SK-N-SH treated with all-trans-retinoic acid at 6 μM for 48 hours (cell line): Measurements from ENCODE around the gene ADRA1B.
A peak's percentile ranks its signal among the peaks of the same experiment; 100 is the strongest.

Experiments used
- ATAC-seq: fragments of 200-7000 bp; cut with Tn5 transposase; 3 replicates; pipeline ENCODE4 v1.9.1; 2020; ENCODE audit warnings: mild to moderate bottlenecking, moderate library complexity
- ARNTL ChIP-seq: fragments of 450-650 bp; formaldehyde crosslinking; IDR thresholded peaks from 2 replicates; pipeline ENCODE4 v1.5.0; 2020; ENCODE audit warnings: low read depth, mild to moderate bottlenecking, moderate library complexity, borderline replicate concordance
- BACH2 ChIP-seq: fragments of 250-450 bp; sonication (Bioruptor Pico); IDR thresholded peaks from 2 replicates; pipeline ENCODE4 v1.9.0; 2021; ENCODE audit warnings: mild to moderate bottlenecking, borderline replicate concordance
- CREB5 ChIP-seq: fragments of 250-450 bp; sonication (Bioruptor Pico); IDR thresholded peaks from 2 replicates; pipeline ENCODE4 v1.5.1; 2020; ENCODE audit warnings: low read depth, mild to moderate bottlenecking, moderate library complexity
- CSDC2 ChIP-seq: fragments of 250-450 bp; sonication (Bioruptor Pico); IDR thresholded peaks from 2 replicates; pipeline ENCODE4 v1.5.0; 2020; ENCODE audit warnings: mild to moderate bottlenecking, moderate library complexity
- ESRRG ChIP-seq: fragments of 250-450 bp; sonication (Bioruptor Pico); IDR thresholded peaks from 2 replicates; pipeline ENCODE4 v1.6.1; 2021; ENCODE audit warnings: mild to moderate bottlenecking
- GLIS3 ChIP-seq: fragments of 250-450 bp; sonication (Bioruptor Pico); IDR thresholded peaks from 2 replicates; pipeline ENCODE4 v1.5.0; 2020; ENCODE audit warnings: mild to moderate bottlenecking, moderate library complexity
- OSR1 ChIP-seq: fragments of 250-450 bp; sonication (Bioruptor Pico); IDR thresholded peaks from 2 replicates; pipeline ENCODE4 v1.8.0; 2022; ENCODE audit warnings: moderate library complexity, mild to moderate bottlenecking, inconsistent platforms
- PATZ1 ChIP-seq: fragments of 250-450 bp; sonication (Bioruptor Pico); IDR thresholded peaks from 2 replicates; pipeline ENCODE4 v1.8.0; 2020; ENCODE audit warnings: mild to moderate bottlenecking, moderate library complexity, borderline replicate concordance
- POU6F1 ChIP-seq: fragments of 250-450 bp; sonication (Bioruptor Pico); IDR thresholded peaks from 2 replicates; pipeline ENCODE4 v1.8.0; 2021; ENCODE audit warnings: low read depth, mild to moderate bottlenecking, moderate library complexity, borderline replicate concordance
- SNAI2 ChIP-seq: fragments of 250-450 bp; sonication (Bioruptor Pico); IDR thresholded peaks from 2 replicates; pipeline ENCODE4 v1.5.0; 2020; ENCODE audit warnings: mild to moderate bottlenecking, moderate library complexity
- TCF4 ChIP-seq: fragments of 250-450 bp; sonication (Bioruptor Pico); IDR thresholded peaks from 2 replicates; pipeline ENCODE4 v1.8.0; 2021; ENCODE audit warnings: mild to moderate bottlenecking, moderate library complexity, borderline replicate concordance
- TOX ChIP-seq: fragments of 250-450 bp; sonication (Bioruptor Pico); IDR thresholded peaks from 2 replicates; pipeline ENCODE4 v1.8.0; 2021; ENCODE audit warnings: mild to moderate bottlenecking, moderate library complexity, borderline replicate concordance
- TSHZ2 ChIP-seq: fragments of 250-450 bp; sonication (Bioruptor Pico); IDR thresholded peaks from 2 replicates; pipeline ENCODE4 v1.5.0; 2020; ENCODE audit warnings: mild to moderate bottlenecking, moderate library complexity
- ZC3H10 ChIP-seq: fragments of 250-450 bp; sonication (Bioruptor Pico); IDR thresholded peaks from 2 replicates; pipeline ENCODE4 v1.5.1; 2021; ENCODE audit warnings: mild to moderate bottlenecking, moderate library complexity
- ZFP3 ChIP-seq: fragments of 250-450 bp; sonication (Bioruptor Pico); IDR thresholded peaks from 2 replicates; pipeline ENCODE4 v1.5.0; 2020; ENCODE audit warnings: mild to moderate bottlenecking, moderate library complexity
- ZFP30 ChIP-seq: fragments of 450-650 bp; formaldehyde crosslinking; IDR thresholded peaks from 2 replicates; pipeline ENCODE4 v1.5.0; 2022; ENCODE audit warnings: mild to moderate bottlenecking, moderate library complexity
- ZNF565 ChIP-seq: fragments of 450-650 bp; formaldehyde crosslinking; conservative IDR thresholded peaks from 2 replicates; pipeline ENCODE4 v1.5.0; 2020; ENCODE audit warnings: low read depth, mild to moderate bottlenecking, moderate library complexity
- ZNF70 ChIP-seq: fragments of 450-650 bp; formaldehyde crosslinking; IDR thresholded peaks from 2 replicates; pipeline ENCODE4 v1.5.0; 2020; ENCODE audit warnings: mild to moderate bottlenecking, moderate library complexity
- ZNF8 ChIP-seq: fragments of 450-650 bp; formaldehyde crosslinking; IDR thresholded peaks from 2 replicates; pipeline ENCODE4 v1.5.0; 2020; ENCODE audit warnings: mild to moderate bottlenecking, moderate library complexity
- TF ChIP-seq, protein P1 (sequence below): fragments of 250-450 bp; sonication (Bioruptor Pico); IDR thresholded peaks from 2 replicates; pipeline ENCODE4 v1.5.1; 2021; ENCODE audit warnings: mild to moderate bottlenecking, moderate library complexity

The ADRA1B gene

DNA sequence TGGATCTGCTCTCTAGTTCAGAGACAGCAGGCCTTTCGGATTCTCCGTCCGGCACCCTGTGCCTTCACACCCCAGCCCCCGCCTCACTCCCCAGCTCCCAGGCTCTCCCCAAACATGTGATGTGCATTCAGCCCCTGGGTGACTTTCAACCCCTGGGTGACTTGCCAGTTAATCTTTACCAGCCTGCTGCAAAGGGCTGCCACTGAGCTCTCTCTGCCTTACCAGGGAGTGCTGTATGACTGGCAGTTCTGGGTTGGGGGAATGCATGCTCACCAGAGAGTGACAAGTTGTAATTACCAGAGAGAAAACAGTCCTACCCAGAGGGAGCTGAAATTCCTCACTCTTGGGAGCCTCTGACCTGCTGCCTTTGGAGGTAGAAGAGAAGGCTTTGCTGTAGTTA is 4.9 kb upstream of the ADRA1B start:
- ATAC-seq = peak; percentile 3; the same call in 1 of the 3 replicates
- TF ChIP-seq ZFP30 (CRISPR knock-in tag) (no peak), GLIS3 (CRISPR knock-in tag) (no peak), TCF4 (no peak), CSDC2 (no peak), SNAI2 (CRISPR knock-in tag) (no peak), TOX (CRISPR knock-in tag) (no peak), ZC3H10 (CRISPR knock-in tag) (no peak), POU6F1 (CRISPR knock-in tag) (no peak), PATZ1 (CRISPR knock-in tag) (no peak), ZNF70 (CRISPR knock-in tag) (no peak)
- TF ChIP-seq, all 23 proteins: peak for 0

DNA sequence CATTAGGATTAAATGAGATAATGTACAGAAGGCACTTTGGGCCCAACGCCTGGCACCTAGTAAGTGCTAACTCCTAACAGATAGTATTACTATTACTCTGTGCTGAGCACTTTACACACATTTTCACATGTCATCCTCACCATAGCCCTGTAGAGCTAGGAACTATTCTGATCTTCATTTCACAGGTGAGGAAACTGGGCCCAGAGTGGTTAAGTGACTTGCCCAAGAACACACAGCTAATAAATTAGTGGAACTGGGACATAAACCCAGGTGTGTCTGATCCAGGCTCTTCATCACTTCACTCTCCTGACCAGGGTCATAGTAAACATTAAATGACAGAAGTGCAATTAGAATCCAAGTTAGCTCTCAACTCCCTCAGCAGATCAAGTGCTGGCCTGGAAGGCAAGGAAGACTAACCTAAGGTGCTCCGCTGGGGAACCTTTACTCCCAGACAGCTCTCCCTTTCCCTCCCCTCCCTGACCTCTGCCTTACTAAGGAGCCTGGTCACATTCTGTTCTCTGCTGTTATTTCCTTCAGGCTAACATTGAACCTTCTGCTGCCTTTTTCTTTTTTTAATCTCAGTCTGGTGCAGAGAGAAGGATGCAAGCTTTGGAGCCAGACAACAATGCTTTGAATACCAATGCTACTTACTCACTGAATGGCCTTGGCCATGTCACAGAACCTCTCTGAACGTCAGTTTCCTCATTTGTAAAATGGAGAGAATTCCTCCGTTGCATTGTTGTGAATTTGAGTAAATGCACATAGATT is 4.1 kb upstream of the ADRA1B start:
- TF ChIP-seq TOX (CRISPR knock-in tag) = no peak
- TF ChIP-seq ZFP3 (CRISPR knock-in tag) = no peak
- TF ChIP-seq ZNF70 (CRISPR knock-in tag) = no peak
- no peak for TF ChIP-seq SNAI2 (CRISPR knock-in tag)
- TF ChIP-seq, protein P1, sequence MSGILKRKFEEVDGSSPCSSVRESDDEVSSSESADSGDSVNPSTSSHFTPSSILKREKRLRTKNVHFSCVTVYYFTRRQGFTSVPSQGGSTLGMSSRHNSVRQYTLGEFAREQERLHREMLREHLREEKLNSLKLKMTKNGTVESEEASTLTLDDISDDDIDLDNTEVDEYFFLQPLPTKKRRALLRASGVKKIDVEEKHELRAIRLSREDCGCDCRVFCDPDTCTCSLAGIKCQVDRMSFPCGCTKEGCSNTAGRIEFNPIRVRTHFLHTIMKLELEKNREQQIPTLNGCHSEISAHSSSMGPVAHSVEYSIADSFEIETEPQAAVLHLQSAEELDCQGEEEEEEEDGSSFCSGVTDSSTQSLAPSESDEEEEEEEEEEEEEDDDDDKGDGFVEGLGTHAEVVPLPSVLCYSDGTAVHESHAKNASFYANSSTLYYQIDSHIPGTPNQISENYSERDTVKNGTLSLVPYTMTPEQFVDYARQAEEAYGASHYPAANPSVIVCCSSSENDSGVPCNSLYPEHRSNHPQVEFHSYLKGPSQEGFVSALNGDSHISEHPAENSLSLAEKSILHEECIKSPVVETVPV (CRISPR knock-in tag) = no peak
- no peak for TF ChIP-seq ZNF8
- TF ChIP-seq ZFP30 (CRISPR knock-in tag) = no peak
- TF ChIP-seq ARNTL = no peak
- no peak for TF ChIP-seq ZC3H10 (CRISPR knock-in tag)
- TF ChIP-seq GLIS3 (CRISPR knock-in tag) = no peak
- TF ChIP-seq CREB5 (CRISPR knock-in tag) = no peak
- no peak for TF ChIP-seq POU6F1 (CRISPR knock-in tag)
- no peak for TF ChIP-seq TSHZ2 (CRISPR knock-in tag)
- TF ChIP-seq ZNF565 (CRISPR knock-in tag) = no peak
- TF ChIP-seq OSR1 (CRISPR knock-in tag) = no peak
- no peak for TF ChIP-seq CSDC2
- TF ChIP-seq ESRRG = no peak
- no peak for TF ChIP-seq BACH2 (CRISPR knock-in tag)
- TF ChIP-seq PATZ1 (CRISPR knock-in tag) = no peak
- peak; percentile 62 for ATAC-seq
